ENCODE results near the gene CTSZ.

DNA sequence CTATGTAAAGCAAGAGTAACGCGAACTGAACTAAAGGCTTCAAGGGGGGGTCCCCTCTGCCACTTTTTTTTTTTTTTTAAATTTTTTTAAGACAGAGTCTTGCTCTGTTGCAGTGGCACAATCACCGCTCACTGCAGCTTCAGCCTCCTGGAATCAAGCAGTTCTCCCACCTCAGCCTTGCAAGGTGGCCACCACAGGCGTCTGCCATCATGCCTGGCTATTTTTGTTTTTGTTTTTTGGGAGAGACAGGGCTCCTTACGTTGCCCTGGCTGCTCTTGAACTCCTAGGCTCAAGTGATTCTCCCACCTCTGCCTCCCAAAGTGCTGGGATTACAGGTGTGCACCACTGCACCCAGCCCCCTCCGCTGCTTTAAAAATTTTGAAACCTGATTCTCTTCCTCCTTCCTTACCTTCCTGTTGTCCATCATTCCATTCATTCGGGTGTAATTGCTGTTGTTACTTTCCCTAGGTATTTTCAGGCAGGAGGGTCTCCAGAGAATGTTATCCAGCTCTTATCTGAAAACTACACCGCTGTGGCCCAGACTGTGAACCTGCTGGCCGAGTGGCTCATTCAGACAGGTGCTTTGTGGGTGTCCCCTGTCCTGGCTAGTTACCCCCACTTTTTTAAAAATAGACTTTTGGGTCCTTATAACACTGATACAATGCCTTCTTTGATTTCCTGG, 20.6 kb downstream of the CTSZ start:
- no peak for TF ChIP-seq POLR2A (IDR thresholded peaks at IDR 0.05)
- no peak for TF ChIP-seq CTCF (IDR thresholded peaks at IDR 0.05)
- TF ChIP-seq EP300 (IDR thresholded peaks at IDR 0.05) = no peak
